ENCODE measurements around the gene SAMD9L. TPM values are rescaled to one million over a fixed set of nuclear protein-coding genes. Genes with fewer than 3 reads are reported as not detected.

Gene SAMD9L
- total and polyA plus RNA-seq, 11 donors, result 2.1 to 38.3 (median 4.7) TPM

- Histone ChIP-seq H3K27ac (no peak overlapping the region), H3K27me3 (no peaks in the 10 kb centered on the region), H3K9me3 (peaks cover 0 to 25% (median 17%) of the 10 kb centered on the region in 12 donors), H3K4me3 (no peak overlapping the region), H3K36me3 (no peaks in the 10 kb centered on the region), H3K4me1 (no peaks in the 10 kb centered on the region)
- no peak for DNase-seq
- WGBS, 4 donors, result 90 to 100% (median 93%) methylated on average over 2 of the region's 2 CpGs
- intact Hi-C loops (cut with DNase I), result no loop called here
- no peak for ATAC-seq
- TF ChIP-seq POLR2A (IDR thresholded peaks at IDR 0.05) (no peak), CTCF (IDR thresholded peaks at IDR 0.05) (peak in 1 of 12 donors; percentile 8)
These were observed 27.0 kb upstream of the SAMD9L start for GRCh38 chr7:93175219-93175618.

GRCh38 chr7:93172683-93173082 is 24.5 kb upstream of the SAMD9L start:
- Histone ChIP-seq H3K36me3 (no peaks in the 10 kb centered on the region), H3K4me3 (no peak overlapping the region), H3K9me3 (peaks cover 0 to 31% (median 17%) of the 10 kb centered on the region in 12 donors), H3K4me1 (no peaks in the 10 kb centered on the region), H3K27me3 (no peaks in the 10 kb centered on the region), H3K27ac (no peak overlapping the region)
- ATAC-seq (no peak), DNase-seq (no peak)
- WGBS, 4 donors, result 54 to 63% (median 59%) methylated on average over 2 of the region's 2 CpGs
- intact Hi-C loops (cut with DNase I), result no loop called here
- no peak for TF ChIP-seq CTCF (IDR thresholded peaks at IDR 0.05)
- no peak for TF ChIP-seq POLR2A (IDR thresholded peaks at IDR 0.05)

GRCh38 chr7:93171606-93172226 is 23.5 kb upstream of the SAMD9L start:
- ATAC-seq, result no peak
- intact Hi-C loops (cut with DNase I), result no loop called here
- no peak for DNase-seq
- no peaks in the 10 kb centered on the region for H3K36me3 ChIP-seq
- H3K9me3 ChIP-seq, result peaks cover 0 to 33% (median 17%) of the 10 kb centered on the region in 12 donors
- WGBS, 4 donors, result 43 to 55% (median 50%) methylated on average over 2 of the region's 2 CpGs
- TF ChIP-seq POLR2A (IDR thresholded peaks at IDR 0.05) (no peak), CTCF (IDR thresholded peaks at IDR 0.05) (no peak)
- H3K4me3 ChIP-seq, result no peak overlapping the region
- no peaks in the 10 kb centered on the region for H3K27me3 ChIP-seq
- no peaks in the 10 kb centered on the region for H3K4me1 ChIP-seq
- H3K27ac ChIP-seq, result no peak overlapping the region

- ATAC-seq (no peak), DNase-seq (no peak)
- no peaks in the 10 kb centered on the region for H3K4me1 ChIP-seq
- peak overlapping the region in 1 of 12 donors; percentile 10 for H3K4me3 ChIP-seq
- no peak overlapping the region for H3K27ac ChIP-seq
- 81 to 90% (median 88%) methylated on average over 1 of the region's 1 CpG for WGBS, 4 donors
- H3K27me3 ChIP-seq, result no peaks in the 10 kb centered on the region
- no peaks in the 10 kb centered on the region for H3K36me3 ChIP-seq
- peaks cover 0 to 13% (median 0%) of the 10 kb centered on the region in 12 donors for H3K9me3 ChIP-seq
- intact Hi-C loops (cut with DNase I), result no loop called here
- TF ChIP-seq CTCF (IDR thresholded peaks at IDR 0.05), result no peak
- TF ChIP-seq POLR2A (IDR thresholded peaks at IDR 0.05), result no peak
These were observed 17.3 kb upstream of the SAMD9L start for GRCh38 chr7:93165447-93165846.

Data from heart left ventricle (tissue), 16 donors.